SW 1271 (cell line): ENCODE measurements around the gene LILRA1.
"Not testable (repeated sequence)": the region's sequence is repeated elsewhere in the genome, so short reads cannot be mapped to it uniquely, and the experiment has no call there.

ENCODE experiments used
- DNase-seq, 2 experiments: peaks; one replicate each; lab custom pipeline; 2025; lab: John Stamatoyannopoulos, UW

The LILRA1 gene

GRCh38 chr19:54577334-54577733, 16.1 kb upstream of the LILRA1 start:
- no peak for DNase-seq

DNA sequence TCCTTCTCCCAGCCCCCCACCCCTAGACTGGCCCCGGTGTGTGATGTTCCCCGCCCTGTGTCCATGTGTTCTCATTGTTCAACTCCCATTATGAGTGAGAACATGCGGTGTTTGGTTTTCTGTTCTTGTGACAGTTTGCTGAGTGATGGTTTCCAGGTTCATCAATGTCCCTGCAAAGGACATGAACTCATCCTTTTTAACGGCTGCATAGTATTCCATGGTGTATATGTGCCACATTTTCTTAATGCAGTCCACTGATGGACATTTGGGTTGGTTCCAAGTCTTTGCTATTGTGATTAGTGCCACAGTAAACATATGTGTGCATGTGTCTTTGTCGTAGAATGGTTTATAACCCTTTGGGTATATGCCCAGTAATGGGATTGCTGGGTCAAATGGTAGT, 15.2 kb upstream of the LILRA1 start:
- not testable (repeated sequence) for DNase-seq

DNA sequence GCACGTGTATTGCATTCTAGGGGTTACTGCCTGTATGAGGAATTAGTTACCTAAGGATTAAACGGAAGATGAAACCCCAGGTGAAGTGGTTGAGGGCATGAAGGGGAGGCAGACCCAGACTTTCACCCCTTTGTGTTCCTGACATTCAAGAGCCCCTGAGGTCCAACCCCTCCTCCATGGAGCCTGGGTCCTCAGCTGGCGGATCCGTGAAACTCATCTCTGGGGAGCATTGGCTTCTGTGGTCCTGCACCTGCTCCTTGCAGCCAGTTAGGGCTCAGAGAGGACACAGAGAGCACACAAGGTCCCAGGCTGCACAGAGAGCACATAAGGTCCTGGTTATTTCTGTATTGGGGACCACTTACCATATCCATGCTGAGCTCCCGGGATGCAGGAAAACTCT, 7.0 kb upstream of the LILRA1 start:
- no peak for DNase-seq

DNA sequence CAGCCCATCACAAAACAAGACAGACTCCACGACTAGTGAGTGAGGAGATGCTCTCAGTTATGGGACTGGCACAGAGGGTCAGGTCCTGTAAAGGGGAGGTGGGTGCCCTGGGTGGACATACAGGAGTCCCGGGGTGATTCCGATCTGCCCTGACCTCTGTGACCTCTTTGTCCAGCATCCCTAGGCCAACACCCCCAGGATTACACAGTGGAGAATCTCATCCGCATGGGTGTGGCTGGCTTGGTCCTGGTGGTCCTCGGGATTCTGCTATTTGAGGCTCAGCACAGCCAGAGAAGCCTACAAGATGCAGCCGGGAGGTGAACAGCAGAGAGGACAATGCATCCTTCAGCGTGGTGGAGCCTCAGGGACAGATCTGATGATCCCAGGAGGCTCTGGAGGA, 6.4 kb upstream of the LILRA1 start:
- DNase-seq = no peak

GRCh38 chr19:54593931-54594626, 647 bp downstream of the LILRA1 start:
- not testable (repeated sequence) for DNase-seq

DNA sequence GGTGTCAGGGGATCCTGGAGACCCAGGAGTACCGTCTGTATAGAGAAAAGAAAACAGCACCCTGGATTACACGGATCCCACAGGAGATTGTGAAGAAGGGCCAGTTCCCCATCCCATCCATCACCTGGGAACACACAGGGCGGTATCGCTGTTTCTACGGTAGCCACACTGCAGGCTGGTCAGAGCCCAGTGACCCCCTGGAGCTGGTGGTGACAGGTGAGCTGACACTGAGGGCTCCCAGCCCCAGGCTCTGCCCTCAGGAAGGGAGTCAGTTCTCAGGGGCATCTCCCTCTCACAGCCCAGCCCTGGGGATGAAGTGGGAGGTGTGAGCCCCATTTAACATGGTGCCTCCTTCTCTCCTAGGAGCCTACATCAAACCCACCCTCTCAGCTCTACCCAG, 1.3 kb downstream of the LILRA1 start:
- no peak for DNase-seq

DNA sequence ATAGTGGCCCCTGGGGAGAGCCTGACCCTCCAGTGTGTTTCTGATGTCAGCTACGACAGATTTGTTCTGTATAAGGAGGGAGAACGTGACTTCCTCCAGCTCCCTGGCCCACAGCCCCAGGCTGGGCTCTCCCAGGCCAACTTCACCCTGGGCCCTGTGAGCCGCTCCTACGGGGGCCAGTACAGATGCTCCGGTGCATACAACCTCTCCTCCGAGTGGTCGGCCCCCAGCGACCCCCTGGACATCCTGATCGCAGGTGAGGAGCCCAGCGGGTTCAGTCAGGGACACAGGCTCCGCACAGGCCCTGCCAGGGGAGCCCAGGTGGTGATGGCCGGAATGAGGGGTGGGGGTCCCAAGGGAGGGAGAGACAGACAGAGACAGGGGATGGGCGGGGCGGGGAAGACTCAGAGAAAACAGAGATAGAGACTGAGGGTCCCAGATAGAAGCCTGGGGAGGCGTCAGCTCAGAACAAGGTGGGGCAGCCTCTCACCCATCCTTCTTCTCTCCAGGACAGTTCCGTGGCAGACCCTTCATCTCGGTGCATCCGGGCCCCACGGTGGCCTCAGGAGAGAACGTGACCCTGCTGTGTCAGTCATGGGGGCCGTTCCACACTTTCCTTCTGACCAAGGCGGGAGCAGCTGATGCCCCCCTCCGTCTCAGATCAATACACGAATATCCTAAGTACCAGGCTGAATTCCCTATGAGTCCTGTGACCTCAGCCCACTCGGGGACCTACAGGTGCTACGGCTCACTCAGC, 2.4 kb downstream of the LILRA1 start:
- DNase-seq = not testable (repeated sequence)

DNA sequence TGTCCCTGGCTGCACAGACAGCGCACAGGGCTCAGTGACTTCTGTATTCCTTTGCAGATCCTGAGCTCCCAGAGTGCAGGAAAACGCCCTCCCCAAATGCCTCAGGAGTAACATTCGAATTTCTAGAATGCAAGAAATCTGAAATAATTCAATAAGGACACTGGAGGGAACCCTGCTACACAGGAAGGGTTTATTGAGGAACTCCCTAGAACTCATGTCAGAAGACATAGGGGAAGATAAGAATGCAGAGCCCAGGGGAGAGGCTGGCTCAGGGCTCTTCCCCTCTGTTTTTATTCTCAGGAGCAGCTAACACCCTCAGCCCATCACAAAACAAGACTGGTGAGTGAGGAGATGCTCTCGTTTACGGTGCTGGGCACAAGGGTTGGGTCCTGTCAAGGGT, 6.8 kb downstream of the LILRA1 start:
- no peak for DNase-seq

- no peak for DNase-seq
Observed at GRCh38 chr19:54606230-54606629, 12.8 kb downstream of the LILRA1 start.

- DNase-seq = no peak
Observed at GRCh38 chr19:54606891-54607784, 13.7 kb downstream of the LILRA1 start.

- DNase-seq = no peak
Observed at GRCh38 chr19:54607785-54608150, 14.3 kb downstream of the LILRA1 start.

DNA sequence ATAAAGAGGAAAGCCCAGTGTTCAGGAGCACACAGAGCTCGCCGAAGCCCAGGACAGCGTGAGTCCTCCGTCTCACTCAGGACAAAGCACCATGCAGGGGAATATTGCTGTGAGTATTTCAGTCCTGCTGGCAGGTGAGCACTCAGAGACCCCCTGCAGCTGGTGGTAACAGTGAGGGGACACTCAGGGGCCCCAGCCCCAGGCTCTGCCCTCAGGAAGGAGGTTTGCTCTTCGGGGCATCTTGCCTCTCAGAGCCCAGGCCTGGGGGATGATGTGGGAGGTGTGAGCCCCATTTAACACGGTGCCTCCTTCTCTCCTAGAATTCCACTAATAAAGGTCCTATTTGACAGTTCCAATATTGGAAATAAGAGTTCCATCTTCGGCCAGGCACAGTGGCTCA, 14.8 kb downstream of the LILRA1 start:
- DNase-seq = no peak

DNA sequence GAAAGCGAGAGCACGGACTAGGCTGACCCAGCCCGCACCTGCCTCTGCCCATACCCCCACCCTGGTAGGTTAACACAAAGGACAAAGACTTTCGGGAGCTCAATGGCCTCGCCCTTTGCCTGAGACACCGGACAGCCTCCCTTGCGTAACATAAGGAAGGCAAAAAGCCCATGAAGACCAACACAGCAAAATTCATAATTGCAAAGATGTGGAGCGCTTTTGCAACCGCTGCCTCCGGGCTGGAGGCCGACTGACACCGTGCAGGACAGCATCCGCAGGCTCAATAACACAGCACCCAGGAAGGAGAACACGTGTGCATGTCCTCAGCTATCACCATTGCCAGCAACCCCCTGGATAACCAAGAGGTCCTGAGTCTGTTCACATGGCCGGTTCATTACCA, 15.4 kb downstream of the LILRA1 start:
- no peak for DNase-seq

- no peak for DNase-seq
Observed at GRCh38 chr19:54609356-54609791, 15.9 kb downstream of the LILRA1 start.

- DNase-seq = no peak
Observed at GRCh38 chr19:54612428-54612827, 19.0 kb downstream of the LILRA1 start.

- no peak for DNase-seq
Observed at GRCh38 chr19:54614726-54615125, 21.3 kb downstream of the LILRA1 start.

- DNase-seq = no peak
Observed at GRCh38 chr19:54616057-54616456, 22.6 kb downstream of the LILRA1 start.

DNA sequence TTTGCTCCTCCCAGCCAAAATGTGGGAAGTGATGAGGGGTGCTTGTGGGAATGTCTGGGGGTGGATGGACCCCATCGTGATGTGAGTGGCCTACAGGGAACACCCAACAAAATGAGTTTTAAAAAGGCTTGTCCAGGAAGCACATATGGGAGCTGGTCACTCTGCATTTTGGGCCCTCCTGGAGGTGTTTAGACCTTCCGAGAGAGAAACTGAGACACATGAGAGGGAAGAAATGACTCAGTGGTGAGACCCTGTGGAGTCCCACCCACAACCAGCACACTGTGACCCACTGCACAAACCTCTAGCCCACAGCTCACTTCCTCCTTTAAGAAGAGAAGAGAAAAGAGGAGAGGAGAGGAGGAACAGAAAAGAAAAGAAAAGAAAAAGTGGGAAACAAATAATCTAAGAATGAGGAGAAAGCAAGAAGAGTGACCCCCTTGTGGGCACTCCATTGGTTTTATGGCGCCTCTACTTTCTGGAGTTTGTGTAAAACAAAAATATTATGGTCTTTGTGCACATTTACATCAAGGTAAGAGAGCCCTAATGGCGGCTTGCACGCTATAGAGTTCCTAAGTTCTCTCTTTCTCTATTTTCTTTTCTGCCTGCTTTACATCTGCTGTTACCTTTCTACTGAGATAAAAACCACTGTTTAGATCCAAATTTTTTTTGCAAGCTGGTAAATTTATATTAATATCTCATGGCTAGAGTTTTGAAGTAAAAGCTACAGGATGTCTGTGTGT, 23.6 kb downstream of the LILRA1 start:
- DNase-seq = no peak

- no peak for DNase-seq
Observed at GRCh38 chr19:54620464-54620863, 27.0 kb downstream of the LILRA1 start.

GRCh38 chr19:54622431-54622830, 29.0 kb downstream of the LILRA1 start:
- DNase-seq = no peak

- DNase-seq = not testable (repeated sequence)
Observed at GRCh38 chr19:54624234-54624633, 30.8 kb downstream of the LILRA1 start.
